HepG2 (cell line): Measurements from ENCODE around the gene P4HA1. TPM values are rescaled to one million over a fixed set of nuclear protein-coding genes. Genes with fewer than 3 reads are reported as not detected.

Experiments
- HOMEZ ChIP-seq: IDR thresholded peaks from 2 replicates; pipeline ENCODE4 v1.6.1; 2016; ENCODE audit warnings: low read depth
- MTF1 ChIP-seq: sonication (generic); formaldehyde crosslinking; IDR thresholded peaks from 2 replicates; pipeline ENCODE4 v1.5.0; 2020; ENCODE audit warnings: missing genetic modification reagents
- NCOA2 ChIP-seq: sonication (generic); formaldehyde crosslinking; IDR thresholded peaks from 2 replicates; pipeline ENCODE4 v1.8.0; 2022; ENCODE audit warnings: inconsistent platforms
- RNF2 ChIP-seq: fragments of 450-650 bp; conservative IDR thresholded peaks from 2 replicates; pipeline ENCODE4 v1.6.1; 2016; ENCODE audit warnings: low read depth
- ZBTB42 ChIP-seq: sonication (generic); formaldehyde crosslinking; IDR thresholded peaks from 2 replicates; pipeline ENCODE4 v1.5.0; 2020; ENCODE audit warnings: mild to moderate bottlenecking, missing genetic modification reagents
- ZNF501 ChIP-seq: sonication (generic); formaldehyde crosslinking; IDR thresholded peaks from 2 replicates; pipeline ENCODE4 v1.5.1; 2020; ENCODE audit warnings: mild to moderate bottlenecking, moderate library complexity, missing genetic modification reagents
- ZNF646 ChIP-seq: sonication (generic); formaldehyde crosslinking; IDR thresholded peaks from 2 replicates; pipeline ENCODE4 v1.9.0; 2021; ENCODE audit warnings: mild to moderate bottlenecking, missing genetic modification reagents
- ZSCAN22 ChIP-seq: sonication (generic); formaldehyde crosslinking; IDR thresholded peaks from 2 replicates; pipeline ENCODE4 v1.4.0; 2020; ENCODE audit warnings: mild to moderate bottlenecking, missing genetic modification reagents
- polyA plus RNA-seq, 8 experiments: library from polyadenylated mRNA; depleted of rRNA in 3 of 8; stranded (reverse) in 7 of 8; unstranded in 1 of 8; fragments of >200 nt; fragmentation: Illumina TruSeq in 4 of 8; extraction: Trizol in 4 of 8; gene quantifications; 2 replicates each; pipeline versions ENCODE4 v1.2.1 to v1.2.3, GENCODE V29; 2011 to 2016; ENCODE audit warnings: low read depth in 4 of 8, missing spikeins in 1 of 8, mixed read lengths in 1 of 8; ENCODE audit not compliant: insufficient read depth in 1 of 8
- total RNA-seq, 5 experiments: library from RNA; depleted of rRNA; stranded (reverse); fragments of >200 nt; fragmentation: Illumina TruSeq; extraction: Trizol; gene quantifications; 2 replicates each; pipeline ENCODE4 v1.2.3, GENCODE V29; 2016; ENCODE audit warnings: low read depth in 1 of 5
- TF ChIP-seq, protein P1 (sequence below), 2 experiments: sonication (generic) in 1 of 2; formaldehyde crosslinking in 1 of 2; IDR thresholded peaks; 2 replicates each; pipeline versions ENCODE4 v1.6.1 to v1.9.0; 2014 to 2022; ENCODE audit warnings: antibody characterized with exemption in 1 of 2, borderline replicate concordance in 1 of 2, inconsistent platforms in 1 of 2, low read depth in 1 of 2, missing genetic modification reagents in 1 of 2
- TF ChIP-seq, protein P2 (sequence below): fragments of 450-650 bp; IDR thresholded peaks from 2 replicates; pipeline ENCODE4 v1.6.1; 2017

The P4HA1 gene
- total and polyA plus RNA-seq, 2 of the 13 experiments (the other 11 are each of a cell fraction or from before 2014, with no cell fraction given): 63.1 to 196 TPM

DNA sequence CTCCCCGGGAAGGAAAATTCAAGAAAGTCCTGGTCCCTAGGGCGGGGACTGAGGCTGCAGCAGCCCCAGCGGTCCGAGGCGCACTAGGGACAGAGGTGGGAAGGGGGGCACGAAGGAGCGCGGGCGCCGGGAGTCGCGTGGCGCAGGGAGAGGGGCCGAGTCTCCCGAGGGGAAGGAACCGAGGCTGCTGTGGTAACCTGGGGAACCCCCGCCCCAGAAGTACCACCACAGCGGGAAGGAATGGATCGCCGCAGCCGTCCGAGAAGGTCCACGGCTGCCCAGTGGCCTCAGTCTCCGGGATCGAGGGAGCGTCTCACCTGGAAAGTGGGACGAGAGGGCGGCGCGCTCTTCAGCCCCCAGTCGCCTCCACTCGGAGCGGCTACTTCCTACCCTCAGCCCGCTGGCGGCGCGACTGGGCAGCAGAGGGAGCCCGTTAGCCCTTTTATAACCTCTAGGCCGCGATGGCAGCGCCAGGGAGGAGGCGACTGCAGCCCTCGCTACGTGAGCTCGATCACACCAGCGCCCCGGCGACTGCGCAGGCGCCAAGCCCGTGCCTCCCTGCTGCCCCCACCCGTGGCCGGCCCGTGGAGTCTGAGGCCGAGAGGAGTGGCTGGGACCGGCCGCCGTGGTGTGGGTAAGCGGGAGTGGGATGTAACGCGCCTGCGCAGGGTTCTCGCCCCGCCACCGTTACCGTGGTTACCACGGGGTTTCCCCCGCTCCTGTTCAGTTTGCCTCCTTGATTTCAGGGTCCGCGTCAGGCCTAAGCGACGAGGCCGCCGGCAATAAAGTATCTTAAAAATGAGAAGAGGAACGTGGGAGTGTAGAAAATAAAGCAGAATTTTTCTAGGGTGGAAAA lies at the start of gene P4HA1 (continued):
- TF ChIP-seq, protein P1, sequence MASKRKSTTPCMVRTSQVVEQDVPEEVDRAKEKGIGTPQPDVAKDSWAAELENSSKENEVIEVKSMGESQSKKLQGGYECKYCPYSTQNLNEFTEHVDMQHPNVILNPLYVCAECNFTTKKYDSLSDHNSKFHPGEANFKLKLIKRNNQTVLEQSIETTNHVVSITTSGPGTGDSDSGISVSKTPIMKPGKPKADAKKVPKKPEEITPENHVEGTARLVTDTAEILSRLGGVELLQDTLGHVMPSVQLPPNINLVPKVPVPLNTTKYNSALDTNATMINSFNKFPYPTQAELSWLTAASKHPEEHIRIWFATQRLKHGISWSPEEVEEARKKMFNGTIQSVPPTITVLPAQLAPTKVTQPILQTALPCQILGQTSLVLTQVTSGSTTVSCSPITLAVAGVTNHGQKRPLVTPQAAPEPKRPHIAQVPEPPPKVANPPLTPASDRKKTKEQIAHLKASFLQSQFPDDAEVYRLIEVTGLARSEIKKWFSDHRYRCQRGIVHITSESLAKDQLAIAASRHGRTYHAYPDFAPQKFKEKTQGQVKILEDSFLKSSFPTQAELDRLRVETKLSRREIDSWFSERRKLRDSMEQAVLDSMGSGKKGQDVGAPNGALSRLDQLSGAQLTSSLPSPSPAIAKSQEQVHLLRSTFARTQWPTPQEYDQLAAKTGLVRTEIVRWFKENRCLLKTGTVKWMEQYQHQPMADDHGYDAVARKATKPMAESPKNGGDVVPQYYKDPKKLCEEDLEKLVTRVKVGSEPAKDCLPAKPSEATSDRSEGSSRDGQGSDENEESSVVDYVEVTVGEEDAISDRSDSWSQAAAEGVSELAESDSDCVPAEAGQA (IDR thresholded peaks at IDR 0.05; ENCODE audit: low read depth): peak; percentile 59; the same call in 1 of the 2 replicates
- TF ChIP-seq, protein P1 (CRISPR knock-in tag; IDR thresholded peaks at IDR 0.05; ENCODE audit: borderline replicate concordance): 0 out of 2 replicates have a peak, but pooled peaks have one; percentile 70
- TF ChIP-seq RNF2: no peak
- no peak for TF ChIP-seq ZBTB42 (CRISPR knock-in tag)
- no peak for TF ChIP-seq ZNF646 (CRISPR knock-in tag)
- TF ChIP-seq HOMEZ (CRISPR knock-in tag): no peak
- TF ChIP-seq, protein P2, sequence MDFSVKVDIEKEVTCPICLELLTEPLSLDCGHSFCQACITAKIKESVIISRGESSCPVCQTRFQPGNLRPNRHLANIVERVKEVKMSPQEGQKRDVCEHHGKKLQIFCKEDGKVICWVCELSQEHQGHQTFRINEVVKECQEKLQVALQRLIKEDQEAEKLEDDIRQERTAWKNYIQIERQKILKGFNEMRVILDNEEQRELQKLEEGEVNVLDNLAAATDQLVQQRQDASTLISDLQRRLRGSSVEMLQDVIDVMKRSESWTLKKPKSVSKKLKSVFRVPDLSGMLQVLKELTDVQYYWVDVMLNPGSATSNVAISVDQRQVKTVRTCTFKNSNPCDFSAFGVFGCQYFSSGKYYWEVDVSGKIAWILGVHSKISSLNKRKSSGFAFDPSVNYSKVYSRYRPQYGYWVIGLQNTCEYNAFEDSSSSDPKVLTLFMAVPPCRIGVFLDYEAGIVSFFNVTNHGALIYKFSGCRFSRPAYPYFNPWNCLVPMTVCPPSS: no peak
- peak; percentile 11; the same call in 1 of the 2 replicates for TF ChIP-seq NCOA2 (CRISPR knock-in tag)
- no peak for TF ChIP-seq ZSCAN22 (CRISPR knock-in tag)
- TF ChIP-seq ZNF501 (CRISPR knock-in tag): peak; percentile 91
- TF ChIP-seq MTF1: no peak
